ENCODE measurements around the gene KRT36.

KRT36 gene

DNA sequence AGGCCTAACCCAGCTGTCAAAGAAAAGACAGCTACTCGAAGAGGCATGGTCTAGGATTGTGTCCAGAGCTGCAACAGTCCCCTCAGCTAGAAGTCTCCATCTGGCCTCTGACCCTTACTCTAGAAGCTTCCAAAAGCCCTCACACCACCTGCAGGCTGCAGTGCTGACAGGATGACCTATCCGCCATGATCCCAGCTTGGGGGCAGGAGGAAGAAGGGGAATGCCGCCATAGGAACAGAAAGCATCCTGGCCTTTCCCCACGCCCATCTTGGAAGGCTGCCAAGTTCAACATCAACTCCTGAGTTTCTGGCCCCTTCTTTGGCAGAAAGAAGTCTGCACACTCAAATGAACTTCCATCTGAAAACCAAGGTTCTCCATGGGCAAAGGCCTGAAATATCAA, 3.1 kb upstream of the KRT36 start:
- H3K9me3 ChIP-seq (ENCODE audit: control insufficient read depth, insufficient read depth, low read length): no peaks in the 10 kb centered on the region
- H3K4me1 ChIP-seq (ENCODE audit: control insufficient read depth, low read length): peaks cover 4% of the 10 kb centered on the region
- H3K4me3 ChIP-seq (ENCODE audit: low read length): no peak overlapping the region
- H4K20me1 ChIP-seq (ENCODE audit: control insufficient read depth, insufficient read depth, low read depth, low read length): no peaks in the 10 kb centered on the region
- no peaks in the 10 kb centered on the region for H3K27me3 ChIP-seq (ENCODE audit: control insufficient read depth, low read length)
- H3K9me2 ChIP-seq (replicated peaks; ENCODE audit: control insufficient read depth, low read length): no peaks in the 10 kb centered on the region
- no peaks in the 10 kb centered on the region for H3F3A ChIP-seq (ENCODE audit: control insufficient read depth, insufficient read depth)
- no peaks in the 10 kb centered on the region for H3K79me2 ChIP-seq (ENCODE audit: control insufficient read depth, low read length)
- no peak overlapping the region for H3K27ac ChIP-seq (ENCODE audit: low read depth, low read length)
- no peaks in the 10 kb centered on the region for H3K36me3 ChIP-seq (ENCODE audit: control insufficient read depth, low read length)
- no peak for TF ChIP-seq EZH2phosphoT487 (IDR thresholded peaks at IDR 0.05; ENCODE audit: borderline replicate concordance, low read length)
- TF ChIP-seq, protein P1, sequence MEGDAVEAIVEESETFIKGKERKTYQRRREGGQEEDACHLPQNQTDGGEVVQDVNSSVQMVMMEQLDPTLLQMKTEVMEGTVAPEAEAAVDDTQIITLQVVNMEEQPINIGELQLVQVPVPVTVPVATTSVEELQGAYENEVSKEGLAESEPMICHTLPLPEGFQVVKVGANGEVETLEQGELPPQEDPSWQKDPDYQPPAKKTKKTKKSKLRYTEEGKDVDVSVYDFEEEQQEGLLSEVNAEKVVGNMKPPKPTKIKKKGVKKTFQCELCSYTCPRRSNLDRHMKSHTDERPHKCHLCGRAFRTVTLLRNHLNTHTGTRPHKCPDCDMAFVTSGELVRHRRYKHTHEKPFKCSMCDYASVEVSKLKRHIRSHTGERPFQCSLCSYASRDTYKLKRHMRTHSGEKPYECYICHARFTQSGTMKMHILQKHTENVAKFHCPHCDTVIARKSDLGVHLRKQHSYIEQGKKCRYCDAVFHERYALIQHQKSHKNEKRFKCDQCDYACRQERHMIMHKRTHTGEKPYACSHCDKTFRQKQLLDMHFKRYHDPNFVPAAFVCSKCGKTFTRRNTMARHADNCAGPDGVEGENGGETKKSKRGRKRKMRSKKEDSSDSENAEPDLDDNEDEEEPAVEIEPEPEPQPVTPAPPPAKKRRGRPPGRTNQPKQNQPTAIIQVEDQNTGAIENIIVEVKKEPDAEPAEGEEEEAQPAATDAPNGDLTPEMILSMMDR (IDR thresholded peaks at IDR 0.05; ENCODE audit: low read depth, low read length, poor library complexity, severe bottlenecking): no peak
- H3K4me2 ChIP-seq (ENCODE audit: low read length): no peak overlapping the region

DNA sequence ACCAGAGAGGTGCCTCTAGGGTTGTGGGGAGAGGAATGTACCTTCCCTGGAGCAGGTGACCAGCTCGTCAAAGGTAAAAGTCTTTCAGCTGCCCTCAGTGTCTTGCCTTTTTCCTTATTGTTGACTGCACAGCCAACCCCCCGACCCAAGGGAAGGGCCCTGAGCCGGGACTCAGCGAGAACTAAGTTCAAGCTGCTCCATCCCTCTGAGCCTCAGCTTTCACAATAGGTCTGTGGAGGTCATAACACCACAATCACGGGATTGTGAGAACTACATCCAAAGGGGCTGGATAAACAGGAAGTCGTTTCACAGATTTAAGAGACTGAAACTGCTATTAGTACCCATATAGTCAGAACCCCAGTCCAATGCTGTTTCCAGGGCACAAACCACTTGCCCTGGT, 2.6 kb upstream of the KRT36 start:
- Histone ChIP-seq H3K27me3 (ENCODE audit: control insufficient read depth, low read length) (no peaks in the 10 kb centered on the region), H3K4me2 (ENCODE audit: low read length) (no peak overlapping the region), H3K36me3 (ENCODE audit: control insufficient read depth, low read length) (no peaks in the 10 kb centered on the region), H3K9me2 (replicated peaks; ENCODE audit: control insufficient read depth, low read length) (no peaks in the 10 kb centered on the region), H3K79me2 (ENCODE audit: control insufficient read depth, low read length) (no peaks in the 10 kb centered on the region), H3K9me3 (ENCODE audit: control insufficient read depth, insufficient read depth, low read length) (no peaks in the 10 kb centered on the region), H3K4me1 (ENCODE audit: control insufficient read depth, low read length) (peaks cover 4% of the 10 kb centered on the region), H3K4me3 (ENCODE audit: low read length) (no peak overlapping the region), H4K20me1 (ENCODE audit: control insufficient read depth, insufficient read depth, low read depth, low read length) (no peaks in the 10 kb centered on the region), H3F3A (ENCODE audit: control insufficient read depth, insufficient read depth) (no peaks in the 10 kb centered on the region), H3K27ac (ENCODE audit: low read depth, low read length) (no peak overlapping the region)
- TF ChIP-seq, protein P1 (IDR thresholded peaks at IDR 0.05; ENCODE audit: low read depth, low read length, poor library complexity, severe bottlenecking): no peak
- no peak for TF ChIP-seq EZH2phosphoT487 (IDR thresholded peaks at IDR 0.05; ENCODE audit: borderline replicate concordance, low read length)

DNA sequence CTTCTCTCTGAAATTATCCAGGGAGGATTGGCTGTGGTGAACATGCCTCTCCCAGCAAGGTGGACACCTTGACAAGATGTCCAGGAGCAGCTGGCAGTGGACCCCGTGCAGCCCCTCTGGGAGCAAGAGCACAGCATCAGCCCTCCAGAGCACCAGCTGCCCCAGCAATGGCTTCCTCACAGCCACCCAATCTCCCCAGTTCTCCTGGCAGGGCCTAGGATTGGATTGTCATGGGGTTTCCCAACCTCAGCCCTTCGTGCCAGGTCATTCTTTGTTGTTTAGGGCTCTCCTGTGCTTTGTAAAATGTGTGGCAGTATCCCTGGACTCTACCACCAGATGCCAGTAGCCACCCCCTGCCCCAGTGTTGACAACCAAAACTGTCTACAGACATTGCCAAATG, 1.8 kb upstream of the KRT36 start:
- H3K27me3 ChIP-seq (ENCODE audit: control insufficient read depth, low read length): no peaks in the 10 kb centered on the region
- H3F3A ChIP-seq (ENCODE audit: control insufficient read depth, insufficient read depth): no peaks in the 10 kb centered on the region
- H3K9me2 ChIP-seq (replicated peaks; ENCODE audit: control insufficient read depth, low read length): no peaks in the 10 kb centered on the region
- H3K4me2 ChIP-seq (ENCODE audit: low read length): no peak overlapping the region
- no peaks in the 10 kb centered on the region for H3K4me1 ChIP-seq (ENCODE audit: control insufficient read depth, low read length)
- H3K79me2 ChIP-seq (ENCODE audit: control insufficient read depth, low read length): no peaks in the 10 kb centered on the region
- H4K20me1 ChIP-seq (ENCODE audit: control insufficient read depth, insufficient read depth, low read depth, low read length): no peaks in the 10 kb centered on the region
- no peak overlapping the region for H3K4me3 ChIP-seq (ENCODE audit: low read length)
- TF ChIP-seq EZH2phosphoT487 (IDR thresholded peaks at IDR 0.05; ENCODE audit: borderline replicate concordance, low read length): no peak
- TF ChIP-seq, protein P1 (IDR thresholded peaks at IDR 0.05; ENCODE audit: low read depth, low read length, poor library complexity, severe bottlenecking): no peak
- H3K9me3 ChIP-seq (ENCODE audit: control insufficient read depth, insufficient read depth, low read length): no peaks in the 10 kb centered on the region
- no peak overlapping the region for H3K27ac ChIP-seq (ENCODE audit: low read depth, low read length)
- no peaks in the 10 kb centered on the region for H3K36me3 ChIP-seq (ENCODE audit: control insufficient read depth, low read length)
